ENCODE measurements around the gene CTBP1.

Gene CTBP1

DNA sequence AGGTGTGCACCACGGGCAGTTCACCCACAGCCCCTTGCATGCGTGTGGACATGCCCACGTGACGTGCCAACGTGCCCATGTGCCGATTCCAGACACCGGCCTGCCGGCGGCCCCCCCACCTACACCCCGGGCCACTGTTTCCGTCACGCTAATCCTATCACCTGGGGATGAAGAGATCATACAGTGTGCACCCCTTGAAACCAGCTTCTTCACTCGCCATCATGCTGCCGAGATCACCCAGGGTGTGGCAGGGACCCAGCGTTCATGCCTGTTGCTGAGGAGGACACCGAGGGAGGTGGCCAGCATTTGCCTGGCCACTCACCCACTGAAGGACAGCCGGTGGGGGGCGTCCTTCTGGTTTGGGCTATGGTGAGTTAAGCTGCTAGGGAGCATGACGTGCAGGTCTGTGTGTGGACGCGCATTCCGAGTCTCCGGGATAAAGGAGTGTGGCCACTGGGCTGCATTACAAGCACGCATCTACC is 14.1 kb downstream of the CTBP1 start:
- H3K27me3 ChIP-seq (ENCODE audit: insufficient read depth, low read length) = no peaks in the 10 kb centered on the region
- H3K9ac ChIP-seq (ENCODE audit: low read depth, low read length) = no peak overlapping the region
- peaks cover 89% of the 10 kb centered on the region for H3K36me3 ChIP-seq (ENCODE audit: insufficient read depth, low read length)
- H3K4me1 ChIP-seq (ENCODE audit: insufficient read depth, low read length) = no peaks in the 10 kb centered on the region
- H3K9me3 ChIP-seq (ENCODE audit: insufficient read depth, low read depth, low read length) = no peaks in the 10 kb centered on the region
- 96% methylated on average over 24 of the region's 24 CpGs for WGBS
- H3K27ac ChIP-seq (ENCODE audit: low read depth, low read length) = no peak overlapping the region
- H3K4me3 ChIP-seq (ENCODE audit: low read length) = no peak overlapping the region

GRCh38 chr4:1234309-1234695 is 14.6 kb downstream of the CTBP1 start:
- Histone ChIP-seq H3K9ac (ENCODE audit: low read depth, low read length) (no peak overlapping the region), H3K4me1 (ENCODE audit: insufficient read depth, low read length) (no peaks in the 10 kb centered on the region), H3K27me3 (ENCODE audit: insufficient read depth, low read length) (no peaks in the 10 kb centered on the region), H3K9me3 (ENCODE audit: insufficient read depth, low read depth, low read length) (no peaks in the 10 kb centered on the region), H3K36me3 (ENCODE audit: insufficient read depth, low read length) (peaks cover 86% of the 10 kb centered on the region), H3K4me3 (ENCODE audit: low read length) (no peak overlapping the region), H3K27ac (ENCODE audit: low read depth, low read length) (no peak overlapping the region)
- 96% methylated on average over 8 of the region's 8 CpGs for WGBS

DNA sequence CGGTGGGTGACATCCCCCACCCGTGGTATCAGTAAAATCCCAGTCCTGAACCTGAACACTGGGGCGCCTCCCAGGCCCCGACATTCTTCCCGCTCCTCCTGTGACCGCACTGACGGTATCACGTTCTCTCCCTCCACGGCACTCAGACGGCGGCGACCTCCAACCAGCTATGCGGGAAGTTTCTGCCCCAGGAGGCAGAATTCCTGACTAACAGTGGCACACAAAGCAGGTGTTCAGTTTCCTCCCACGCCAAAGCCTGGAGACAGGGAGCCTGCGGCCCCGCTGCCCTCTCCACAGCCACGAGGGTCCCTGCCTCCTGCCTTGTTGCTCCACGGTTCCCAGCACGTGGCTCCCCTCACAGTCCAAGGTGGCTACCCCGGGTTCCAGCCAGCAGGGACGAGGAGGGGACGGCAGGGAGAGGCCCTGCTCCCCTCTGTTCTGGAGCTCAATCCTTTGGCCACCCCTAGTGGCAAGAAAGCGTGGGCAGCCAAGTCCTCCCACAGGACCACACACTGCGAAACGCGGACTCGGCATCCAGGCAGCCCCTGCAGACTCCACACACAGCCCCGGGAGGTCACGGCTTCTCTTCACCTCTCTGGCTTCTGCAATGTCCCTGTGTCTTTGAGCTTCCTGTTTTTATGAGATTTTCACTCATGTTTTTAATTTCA is 15.2 kb downstream of the CTBP1 start:
- Histone ChIP-seq H3K27me3 (ENCODE audit: insufficient read depth, low read length) (no peaks in the 10 kb centered on the region), H3K27ac (ENCODE audit: low read depth, low read length) (no peak overlapping the region), H3K4me3 (ENCODE audit: low read length) (no peak overlapping the region), H3K9me3 (ENCODE audit: insufficient read depth, low read depth, low read length) (no peaks in the 10 kb centered on the region), H3K36me3 (ENCODE audit: insufficient read depth, low read length) (peaks cover 89% of the 10 kb centered on the region), H3K4me1 (ENCODE audit: insufficient read depth, low read length) (no peaks in the 10 kb centered on the region), H3K9ac (ENCODE audit: low read depth, low read length) (peak overlapping the region; percentile 26; the same call in 1 of the 2 replicates)
- 93% methylated on average over 29 of the region's 29 CpGs for WGBS

DNA sequence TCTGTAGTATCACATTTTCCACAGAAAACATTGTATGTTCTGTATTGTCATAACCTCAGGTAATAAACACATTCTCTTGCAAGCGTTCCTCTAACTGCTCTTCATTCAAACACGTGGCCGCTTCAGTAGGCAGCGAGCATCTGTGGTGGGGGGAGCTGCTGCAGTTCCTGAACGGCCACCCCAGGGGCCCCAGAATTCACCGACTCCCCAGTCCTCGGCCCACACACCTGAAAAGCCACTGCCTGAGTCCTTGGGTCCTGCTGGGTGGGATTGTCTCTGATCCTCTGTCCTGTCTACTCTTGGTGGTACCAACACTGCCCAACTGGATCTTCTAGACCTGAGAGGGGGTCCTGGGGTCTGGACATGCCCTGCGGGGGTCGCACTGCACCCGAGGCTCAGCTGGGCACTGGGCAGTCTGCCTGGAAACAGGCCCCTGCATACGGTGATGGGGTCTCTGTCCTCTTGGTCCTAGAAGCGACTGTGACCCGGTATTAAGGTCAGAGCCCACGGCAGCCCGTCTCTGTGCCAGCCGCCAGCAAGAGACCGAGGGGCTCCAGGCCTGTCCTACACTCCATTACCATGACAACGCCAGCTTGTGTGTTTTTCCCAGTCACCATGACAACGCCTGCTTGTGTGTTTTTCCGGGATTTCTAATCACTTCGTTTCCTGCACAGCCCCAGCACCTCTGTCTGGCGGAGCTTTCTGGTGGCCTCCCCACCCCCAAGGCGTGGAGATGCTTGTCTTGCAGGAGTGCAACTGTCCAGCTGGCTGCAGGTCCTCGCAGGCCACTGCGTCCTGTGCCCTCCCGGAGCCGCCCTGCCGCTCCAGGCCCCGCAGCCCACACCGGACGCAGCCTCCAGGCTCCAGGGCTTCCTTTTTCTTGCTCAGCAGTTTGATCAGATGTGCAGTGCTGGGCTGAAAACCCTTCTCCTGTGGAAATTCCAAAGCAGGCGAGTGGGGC is 16.0 kb downstream of the CTBP1 start:
- 0 out of 2 replicates have a peak overlapping the region, but pooled peaks have one; percentile 26 for H3K9ac ChIP-seq (ENCODE audit: low read depth, low read length)
- H3K36me3 ChIP-seq (ENCODE audit: insufficient read depth, low read length) = peaks cover 86% of the 10 kb centered on the region
- WGBS = 93% methylated on average over 32 of the region's 32 CpGs
- H3K4me3 ChIP-seq (ENCODE audit: low read length) = no peak overlapping the region
- no peaks in the 10 kb centered on the region for H3K4me1 ChIP-seq (ENCODE audit: insufficient read depth, low read length)
- no peak overlapping the region for H3K27ac ChIP-seq (ENCODE audit: low read depth, low read length)
- H3K9me3 ChIP-seq (ENCODE audit: insufficient read depth, low read depth, low read length) = no peaks in the 10 kb centered on the region
- no peaks in the 10 kb centered on the region for H3K27me3 ChIP-seq (ENCODE audit: insufficient read depth, low read length)

DNA sequence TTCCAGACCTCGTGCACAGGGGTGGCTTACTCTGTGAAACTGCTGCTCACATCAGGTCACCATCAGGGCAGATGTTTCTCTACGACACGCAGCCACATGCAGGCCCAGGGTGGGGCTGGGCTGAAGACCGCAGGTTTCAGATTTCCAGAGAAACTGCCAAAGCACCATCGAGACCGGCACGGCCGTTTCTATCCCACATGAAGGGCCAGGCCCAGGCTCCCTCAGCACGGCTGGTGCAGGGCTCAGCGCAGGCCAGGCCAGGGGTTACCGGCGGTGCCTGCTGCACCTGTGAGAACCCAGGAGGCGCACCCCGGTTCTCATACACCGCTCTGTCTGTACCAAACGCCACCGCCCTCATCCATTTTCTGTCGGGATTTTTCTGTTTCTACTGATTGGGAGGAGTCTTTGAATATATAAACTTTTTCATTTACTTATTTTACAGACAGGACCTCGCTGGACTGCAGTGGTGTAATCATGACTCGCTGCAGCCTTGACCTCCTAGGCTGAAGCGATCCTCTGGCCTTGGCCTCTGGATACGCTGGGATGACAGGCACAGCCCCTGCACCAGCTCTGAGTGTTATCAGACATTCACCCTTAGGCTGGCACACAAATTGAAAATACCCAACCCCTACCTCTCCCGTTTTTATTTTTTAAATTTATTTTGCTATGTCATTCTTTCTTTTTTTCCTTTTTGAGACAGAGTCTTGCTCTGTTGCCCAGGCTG is 17.1 kb downstream of the CTBP1 start:
- Histone ChIP-seq H3K9ac (ENCODE audit: low read depth, low read length) (no peak overlapping the region), H3K27ac (ENCODE audit: low read depth, low read length) (no peak overlapping the region), H3K36me3 (ENCODE audit: insufficient read depth, low read length) (peaks cover 87% of the 10 kb centered on the region), H3K4me3 (ENCODE audit: low read length) (no peak overlapping the region), H3K9me3 (ENCODE audit: insufficient read depth, low read depth, low read length) (no peaks in the 10 kb centered on the region), H3K4me1 (ENCODE audit: insufficient read depth, low read length) (no peaks in the 10 kb centered on the region), H3K27me3 (ENCODE audit: insufficient read depth, low read length) (no peaks in the 10 kb centered on the region)
- 95% methylated on average over 22 of the region's 23 CpGs for WGBS

- Histone ChIP-seq H3K27me3 (ENCODE audit: insufficient read depth, low read length) (no peaks in the 10 kb centered on the region), H3K4me3 (ENCODE audit: low read length) (no peak overlapping the region), H3K9ac (ENCODE audit: low read depth, low read length) (no peak overlapping the region), H3K9me3 (ENCODE audit: insufficient read depth, low read depth, low read length) (no peaks in the 10 kb centered on the region), H3K36me3 (ENCODE audit: insufficient read depth, low read length) (peaks cover 88% of the 10 kb centered on the region), H3K27ac (ENCODE audit: low read depth, low read length) (no peak overlapping the region), H3K4me1 (ENCODE audit: insufficient read depth, low read length) (no peaks in the 10 kb centered on the region)
- 94% methylated on average over 20 of the region's 20 CpGs for WGBS
Measured at GRCh38 chr4:1230971-1231636, 17.8 kb downstream of the CTBP1 start.

- Histone ChIP-seq H3K9me3 (ENCODE audit: insufficient read depth, low read depth, low read length) (no peaks in the 10 kb centered on the region), H3K27me3 (ENCODE audit: insufficient read depth, low read length) (no peaks in the 10 kb centered on the region), H3K36me3 (ENCODE audit: insufficient read depth, low read length) (peaks cover 85% of the 10 kb centered on the region), H3K9ac (ENCODE audit: low read depth, low read length) (no peak overlapping the region), H3K4me3 (ENCODE audit: low read length) (no peak overlapping the region), H3K4me1 (ENCODE audit: insufficient read depth, low read length) (no peaks in the 10 kb centered on the region), H3K27ac (ENCODE audit: low read depth, low read length) (no peak overlapping the region)
- 97% methylated on average over 22 of the region's 22 CpGs for WGBS
Measured at GRCh38 chr4:1230316-1230715, 18.6 kb downstream of the CTBP1 start.

- Histone ChIP-seq H3K4me3 (ENCODE audit: low read length) (no peak overlapping the region), H3K9me3 (ENCODE audit: insufficient read depth, low read depth, low read length) (no peaks in the 10 kb centered on the region), H3K4me1 (ENCODE audit: insufficient read depth, low read length) (no peaks in the 10 kb centered on the region), H3K9ac (ENCODE audit: low read depth, low read length) (no peak overlapping the region), H3K27ac (ENCODE audit: low read depth, low read length) (no peak overlapping the region), H3K27me3 (ENCODE audit: insufficient read depth, low read length) (no peaks in the 10 kb centered on the region), H3K36me3 (ENCODE audit: insufficient read depth, low read length) (peaks cover 85% of the 10 kb centered on the region)
- 96% methylated on average over 27 of the region's 27 CpGs for WGBS
Measured at GRCh38 chr4:1229117-1229849, 19.6 kb downstream of the CTBP1 start.

GRCh38 chr4:1227816-1228215 is 21.1 kb downstream of the CTBP1 start:
- Histone ChIP-seq H3K9me3 (ENCODE audit: insufficient read depth, low read depth, low read length) (no peaks in the 10 kb centered on the region), H3K36me3 (ENCODE audit: insufficient read depth, low read length) (peaks cover 78% of the 10 kb centered on the region), H3K9ac (ENCODE audit: low read depth, low read length) (no peak overlapping the region), H3K27me3 (ENCODE audit: insufficient read depth, low read length) (no peaks in the 10 kb centered on the region), H3K4me1 (ENCODE audit: insufficient read depth, low read length) (no peaks in the 10 kb centered on the region), H3K27ac (ENCODE audit: low read depth, low read length) (no peak overlapping the region), H3K4me3 (ENCODE audit: low read length) (no peak overlapping the region)
- 97% methylated on average over 16 of the region's 16 CpGs for WGBS

GRCh38 chr4:1226598-1226997 is 22.3 kb downstream of the CTBP1 start:
- no peaks in the 10 kb centered on the region for H3K4me1 ChIP-seq (ENCODE audit: insufficient read depth, low read length)
- H3K27me3 ChIP-seq (ENCODE audit: insufficient read depth, low read length) = no peaks in the 10 kb centered on the region
- H3K9me3 ChIP-seq (ENCODE audit: insufficient read depth, low read depth, low read length) = no peaks in the 10 kb centered on the region
- no peak overlapping the region for H3K27ac ChIP-seq (ENCODE audit: low read depth, low read length)
- 95% methylated on average over 16 of the region's 16 CpGs for WGBS
- no peak overlapping the region for H3K9ac ChIP-seq (ENCODE audit: low read depth, low read length)
- H3K36me3 ChIP-seq (ENCODE audit: insufficient read depth, low read length) = peaks cover 68% of the 10 kb centered on the region
- H3K4me3 ChIP-seq (ENCODE audit: low read length) = no peak overlapping the region
